GM18511 (cell line): ENCODE measurements around the gene GART.
A peak's percentile ranks its signal among the peaks of the same experiment; 100 is the strongest.

Source experiments
- ATAC-seq: cut with Tn5 transposase; IDR thresholded peaks from one replicate; pipeline ENCODE4 v1.9.1; 2021; ENCODE audit warnings: mild to moderate bottlenecking, moderate library complexity; ENCODE audit not compliant: unreplicated experiment

Gene GART

GRCh38 chr21:33554236-33554981, 12.5 kb upstream of the GART start:
- no peak for ATAC-seq

DNA sequence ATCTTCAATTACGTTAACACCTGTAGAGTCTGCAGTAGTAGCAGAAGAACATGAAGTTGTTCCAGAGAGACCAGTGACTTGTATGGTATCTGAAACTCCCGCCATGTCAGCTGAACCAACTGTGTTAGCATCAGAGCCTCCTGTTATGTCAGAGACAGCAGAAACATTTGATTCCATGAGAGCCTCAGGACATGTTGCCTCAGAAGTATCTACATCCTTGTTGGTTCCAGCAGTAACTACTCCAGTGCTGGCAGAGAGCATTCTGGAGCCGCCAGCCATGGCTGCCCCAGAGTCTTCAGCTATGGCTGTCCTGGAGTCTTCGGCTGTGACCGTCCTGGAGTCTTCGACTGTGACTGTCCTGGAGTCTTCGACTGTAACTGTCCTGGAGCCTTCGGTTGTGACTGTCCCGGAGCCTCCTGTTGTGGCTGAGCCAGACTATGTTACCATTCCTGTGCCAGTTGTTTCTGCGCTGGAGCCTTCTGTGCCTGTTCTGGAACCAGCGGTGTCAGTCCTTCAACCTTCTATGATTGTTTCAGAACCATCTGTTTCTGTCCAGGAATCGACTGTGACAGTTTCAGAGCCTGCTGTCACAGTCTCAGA, 11.2 kb upstream of the GART start:
- ATAC-seq = no peak

GRCh38 chr21:33552093-33552998, 10.4 kb upstream of the GART start:
- ATAC-seq = no peak

GRCh38 chr21:33551664-33552063, 9.7 kb upstream of the GART start:
- ATAC-seq = no peak

DNA sequence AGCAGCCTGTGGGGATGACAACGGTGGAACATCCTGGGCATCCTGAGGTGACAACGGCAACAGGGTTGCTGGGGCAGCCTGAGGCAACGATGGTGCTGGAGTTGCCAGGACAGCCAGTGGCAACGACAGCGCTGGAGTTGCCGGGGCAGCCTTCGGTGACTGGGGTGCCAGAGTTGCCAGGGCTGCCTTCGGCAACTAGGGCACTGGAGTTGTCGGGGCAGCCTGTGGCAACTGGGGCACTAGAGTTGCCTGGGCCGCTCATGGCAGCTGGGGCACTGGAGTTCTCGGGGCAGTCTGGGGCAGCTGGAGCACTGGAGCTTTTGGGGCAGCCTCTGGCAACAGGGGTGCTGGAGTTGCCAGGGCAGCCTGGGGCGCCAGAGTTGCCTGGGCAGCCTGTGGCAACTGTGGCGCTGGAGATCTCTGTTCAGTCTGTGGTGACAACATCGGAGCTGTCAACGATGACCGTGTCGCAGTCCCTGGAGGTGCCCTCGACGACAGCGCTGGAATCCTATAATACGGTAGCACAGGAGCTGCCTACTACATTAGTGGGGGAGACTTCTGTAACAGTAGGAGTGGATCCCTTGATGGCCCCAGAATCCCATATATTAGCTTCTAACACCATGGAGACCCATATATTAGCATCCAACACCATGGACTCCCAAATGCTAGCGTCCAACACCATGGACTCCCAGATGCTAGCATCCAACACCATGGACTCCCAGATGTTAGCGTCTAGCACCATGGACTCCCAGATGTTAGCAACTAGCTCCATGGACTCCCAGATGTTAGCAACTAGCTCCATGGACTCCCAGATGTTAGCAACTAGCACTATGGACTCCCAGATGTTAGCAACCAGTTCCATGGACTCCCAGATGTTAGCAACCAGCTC, 9.1 kb upstream of the GART start:
- no peak for ATAC-seq

- ATAC-seq = no peak
These were observed 8.2 kb upstream of the GART start for GRCh38 chr21:33549848-33550771.

- no peak for ATAC-seq
These were observed 4.2 kb upstream of the GART start for GRCh38 chr21:33546086-33546485.

DNA sequence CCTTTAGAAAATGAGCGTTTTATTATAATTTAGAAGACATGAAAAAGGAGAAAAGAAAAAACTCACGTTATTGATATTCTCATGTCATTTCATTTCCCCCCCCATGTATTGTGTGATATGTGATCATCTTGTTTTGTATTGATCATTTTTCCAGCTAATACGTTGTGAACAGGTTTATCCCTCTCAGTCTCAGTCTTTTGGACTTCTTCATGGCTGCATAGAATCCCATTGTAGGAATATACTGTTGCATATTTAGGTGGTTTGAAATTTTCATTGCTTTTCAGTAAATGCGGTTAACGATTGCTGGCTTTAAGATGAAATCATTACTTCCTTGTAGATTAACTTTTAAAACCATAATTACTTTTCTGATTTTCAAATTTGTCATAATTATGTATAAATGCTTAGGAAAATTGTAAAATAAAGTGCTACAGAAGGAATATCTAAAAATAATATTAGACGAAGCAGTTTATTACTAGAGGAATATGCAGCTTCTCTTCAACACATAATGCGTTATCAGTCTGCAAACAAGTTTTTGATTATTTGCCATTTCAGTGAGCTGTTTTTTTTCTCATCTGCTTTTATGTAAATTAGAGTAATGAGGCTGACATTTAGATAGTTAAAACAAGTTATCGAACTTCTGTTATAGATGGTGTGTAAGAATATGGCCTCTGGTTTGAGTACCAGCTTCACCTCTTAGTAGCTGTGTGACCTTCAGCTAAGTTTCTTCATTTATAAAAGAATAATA, 2.7 kb upstream of the GART start:
- ATAC-seq = no peak

DNA sequence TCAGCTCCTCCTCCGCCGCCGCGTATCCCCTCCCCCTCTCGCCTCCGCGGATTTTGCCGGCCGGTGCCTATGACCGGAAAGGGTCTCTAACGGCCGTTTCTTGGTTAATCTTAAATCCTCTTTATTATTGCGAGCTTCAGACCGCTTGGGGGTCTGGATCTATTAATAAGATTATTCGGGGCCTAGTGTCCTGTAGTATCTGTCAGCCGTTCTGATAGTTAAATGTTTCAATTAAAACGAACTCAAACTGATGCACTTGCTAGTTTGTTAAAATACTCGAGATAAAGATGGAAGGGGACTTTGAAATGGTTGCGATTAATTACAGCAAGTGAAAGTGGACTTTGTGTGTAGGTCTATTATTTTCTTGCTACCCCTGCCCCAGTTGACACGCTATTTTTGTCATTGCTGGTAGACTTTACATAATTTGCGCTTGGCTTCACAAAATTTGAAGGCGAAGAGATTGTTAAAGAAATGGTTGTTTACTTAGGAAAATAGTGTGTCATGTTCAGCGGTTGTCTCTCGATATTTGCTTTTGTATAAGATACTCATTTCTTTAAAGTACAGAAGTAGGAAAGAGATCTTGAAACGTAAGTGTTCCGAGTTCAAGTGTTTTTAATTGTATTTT, 1.7 kb upstream of the GART start:
- peak; percentile 24 for ATAC-seq

DNA sequence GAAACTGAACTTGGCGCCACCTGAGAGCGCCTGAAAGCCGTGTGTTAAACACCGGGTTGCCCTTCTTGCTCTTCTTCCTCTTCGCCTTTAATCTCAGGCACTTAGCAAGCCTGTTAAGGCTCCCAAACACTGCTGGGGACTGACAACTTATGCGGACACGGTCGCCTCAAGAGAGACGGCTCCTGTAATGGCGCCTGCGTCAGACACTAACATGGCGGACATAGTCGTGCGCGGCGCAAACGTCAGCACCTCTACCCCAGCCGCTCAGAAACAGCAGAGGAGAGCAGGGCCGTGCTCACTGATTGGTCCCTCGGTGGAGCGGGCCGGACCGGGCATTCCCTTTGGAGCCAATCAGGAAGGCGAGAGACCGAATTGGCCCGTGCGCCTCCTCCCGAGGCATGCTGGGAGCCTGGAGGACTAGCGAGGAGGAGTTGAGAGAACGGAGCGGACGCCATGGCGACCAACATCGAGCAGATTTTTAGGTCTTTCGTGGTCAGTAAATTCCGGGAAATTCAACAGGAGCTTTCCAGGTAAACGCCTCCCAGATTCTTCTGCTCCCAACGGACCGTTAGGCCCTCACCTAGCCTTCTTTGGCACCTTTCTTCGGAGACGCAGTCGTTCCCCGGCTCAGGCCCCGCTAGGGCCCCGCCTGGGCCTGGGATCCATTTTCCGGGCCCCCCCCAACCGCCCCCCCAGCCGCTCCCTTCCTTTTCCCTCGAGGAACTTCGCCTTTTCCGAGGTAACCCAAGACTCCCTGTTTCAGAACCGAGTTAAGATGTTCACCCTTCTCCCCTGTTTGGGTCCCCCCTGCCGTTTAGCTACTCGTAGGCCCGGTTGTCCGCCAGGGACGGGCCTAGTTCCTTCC, 955 bp upstream of the GART start, which contains the start of gene SON:
SON (plus strand) TSS at position 399 of the 865 bp plus-strand sequence; CDS start at position 454, 55 bp downstream.
- ATAC-seq = peak; percentile 96

DNA sequence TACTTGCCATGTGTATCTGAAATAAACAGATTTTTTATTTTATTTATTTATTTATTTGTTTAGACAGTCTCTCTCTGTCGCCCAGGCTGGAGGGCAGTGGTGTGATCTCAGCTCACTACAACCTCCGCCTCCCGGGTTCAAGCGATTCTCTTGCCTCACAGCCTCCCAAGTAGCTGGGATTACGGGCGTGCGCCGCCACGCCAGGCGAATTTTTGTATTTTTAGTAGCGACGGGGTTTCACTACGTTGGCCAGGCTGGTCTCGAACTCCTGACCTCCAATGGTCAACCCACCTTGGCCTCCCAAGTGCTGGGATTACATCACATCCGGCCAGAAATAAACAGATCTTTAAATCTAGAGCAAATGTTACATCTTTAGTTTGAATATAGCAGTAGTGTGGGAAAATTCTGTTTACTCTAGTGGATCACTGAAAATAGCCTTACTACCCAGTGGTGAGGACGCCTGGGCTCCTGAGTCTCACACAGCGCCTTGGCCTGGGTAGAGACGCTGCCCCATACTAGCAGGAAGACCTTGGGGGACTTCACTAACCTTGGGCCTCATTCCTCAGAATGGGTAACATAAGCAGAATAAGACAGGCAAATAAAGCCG, 709 bp downstream of the GART start:
- ATAC-seq = no peak

- ATAC-seq = no peak
These were observed 1.2 kb downstream of the GART start for GRCh38 chr21:33540711-33541104.

GRCh38 chr21:33539616-33540015, 2.3 kb downstream of the GART start:
- ATAC-seq = no peak

DNA sequence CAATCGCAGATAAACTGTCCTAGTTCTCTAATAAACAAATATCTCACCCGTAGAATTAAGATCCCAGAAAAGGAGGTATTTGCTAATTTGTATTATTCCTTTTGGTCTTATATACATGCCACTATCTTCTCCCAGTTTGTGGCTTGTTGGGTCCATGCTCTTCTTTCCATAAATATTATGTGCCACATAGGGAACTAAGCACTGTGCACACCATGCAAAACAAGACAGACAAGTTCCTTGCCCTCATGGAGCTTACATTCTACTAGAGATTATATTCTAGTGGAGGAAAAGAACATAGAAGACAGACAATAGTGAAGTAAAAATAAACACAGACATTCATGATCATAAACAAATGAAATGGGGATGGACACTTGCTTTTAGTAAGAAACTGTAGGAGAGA, 4.7 kb downstream of the GART start:
- ATAC-seq = no peak

DNA sequence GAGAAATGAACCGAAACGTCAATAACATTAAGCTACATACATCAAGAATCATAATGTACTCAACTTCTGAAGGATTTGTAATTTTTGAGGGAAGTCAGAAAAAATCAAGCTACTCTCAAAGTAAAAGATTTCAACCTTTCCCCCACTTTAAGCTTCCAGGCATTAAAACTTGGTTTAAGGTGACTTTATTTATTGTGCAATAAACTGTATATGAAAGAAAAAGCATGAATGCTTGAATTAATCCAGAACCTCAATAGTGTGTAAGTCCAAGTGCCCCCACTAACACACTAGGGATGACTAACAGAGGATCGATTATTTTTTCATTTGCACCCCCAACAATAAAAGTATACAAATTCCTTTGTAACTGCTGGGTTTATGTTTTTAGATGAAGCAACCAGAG, 10.9 kb downstream of the GART start:
- ATAC-seq = no peak

DNA sequence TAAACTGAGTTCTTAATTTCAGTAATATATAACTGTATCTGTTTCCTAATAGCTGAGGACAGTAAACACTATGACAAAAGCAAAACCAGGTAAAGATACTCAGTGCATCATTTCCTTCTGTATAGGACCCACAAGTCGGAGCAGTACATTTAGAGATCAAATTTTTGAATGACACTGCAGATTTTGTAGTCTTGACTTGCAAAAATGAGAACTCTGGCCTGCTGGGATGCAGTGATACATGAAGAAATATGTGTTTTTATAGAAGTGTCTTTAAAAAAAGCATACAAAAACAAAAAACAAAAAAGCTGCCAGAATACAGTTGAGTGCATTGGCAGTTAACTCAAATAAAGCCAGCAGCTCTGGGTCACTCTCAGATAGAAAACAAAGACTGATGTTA, 19.0 kb downstream of the GART start:
- no peak for ATAC-seq

GRCh38 chr21:33522297-33522952, 19.5 kb downstream of the GART start:
- no peak for ATAC-seq
